Left lung (tissue), 10 donors: ENCODE measurements around the gene RAC2. TPM values are rescaled to one million over a fixed set of nuclear protein-coding genes. Genes with fewer than 3 reads are reported as not detected.

Experiments
- ATAC-seq: fragments of 200-7000 bp; cut with Tn5 transposase; one replicate; pipeline ENCODE4 v1.9.1; 2020; ENCODE audit warnings: moderate library complexity
- DNase-seq, 4 donors: peaks; one replicate each; pipeline ENCODE4 v3.0.0-alpha.2; 2013 to 2020
- H3K27ac ChIP-seq, 2 donors: fragments of 200-600 bp; sonication (generic) in 1 of 2; one replicate each; pipeline versions ENCODE4 v1.5.0 to v1.8.0; 2020 to 2021
- H3K27me3 ChIP-seq, 2 donors: fragments of 200-600 bp; sonication (generic) in 1 of 2; one replicate each; pipeline versions ENCODE4 v1.5.0 to v1.8.0; 2020 to 2021
- H3K36me3 ChIP-seq, 2 donors: fragments of 200-600 bp; sonication (generic) in 1 of 2; one replicate each; pipeline versions ENCODE4 v1.5.0 to v1.8.0; 2020 to 2021
- H3K4me1 ChIP-seq, 2 donors: fragments of 200-600 bp; one replicate each; pipeline ENCODE4 v1.8.0; 2021
- H3K4me3 ChIP-seq, 2 donors: fragments of 200-600 bp; sonication (generic) in 1 of 2; one replicate each; pipeline versions ENCODE4 v1.5.0 to v1.8.0; 2020 to 2021; ENCODE audit warnings: mild to moderate bottlenecking in 1 of 2
- H3K9me3 ChIP-seq, 2 donors: fragments of 200-600 bp; sonication (generic) in 1 of 2; one replicate each; pipeline versions ENCODE4 v1.5.0 to v1.8.0; 2020 to 2021
- CTCF ChIP-seq, 2 donors: fragments of 200-600 bp; sonication (generic) in 1 of 2; IDR thresholded peaks; one replicate each; pipeline versions ENCODE4 v1.5.0 to v1.8.0; 2021; ENCODE audit warnings: antibody characterized with exemption in 2 of 2
- intact Hi-C, 2 donors: fragments of 100-400 bp; cut with DNase I; formaldehyde crosslinking; loops; one replicate each; pipeline versions ENCODE4 v1.11.2 to v1.14.2; 2022
- polyA plus RNA-seq, 6 donors: library from polyadenylated mRNA; unstranded; fragments of 120-200 nt; gene quantifications; one replicate each; pipeline ENCODE4 v1.2.1, GENCODE V29; 2013; ENCODE audit not compliant: insufficient read length in 6 of 6
- total RNA-seq, 2 donors: library from RNA; stranded (reverse); fragmentation: NEBNext Ultra II Directional; extraction: Animal tissue kit (Norgen Biotek cat#: 25700); gene quantifications; one replicate each; pipeline ENCODE4 v1.2.1, GENCODE V29; 2021
- donor health status: DM: no; HTN: yes; CAD: no.
- donor health status: DM: no; HTN: no; CAD: no.

RAC2 gene
- total and polyA plus RNA-seq, 8 donors: 6.7 to 77.2 (median 10.1) TPM

GRCh38 chr22:37267661-37268413, 23.8 kb upstream of the RAC2 start:
- TF ChIP-seq CTCF (IDR thresholded peaks at IDR 0.05): no peak
- ATAC-seq (peak; percentile 15), DNase-seq (peak in 1 of 4 donors; percentile 19)
- Histone ChIP-seq H3K36me3 (no peaks in the 10 kb centered on the region), H3K27ac (peak overlapping the region; percentile 63 to 88), H3K4me3 (peak overlapping the region in 1 of 2 donors; percentile 33), H3K4me1 (peaks cover 7 to 63% of the 10 kb centered on the region in 2 donors), H3K9me3 (peaks cover 0 to 14% of the 10 kb centered on the region in 2 donors), H3K27me3 (peaks cover 0 to 12% of the 10 kb centered on the region in 2 donors)
- intact Hi-C loops: no loop called here

- no peaks in the 10 kb centered on the region for H3K36me3 ChIP-seq
- H3K4me1 ChIP-seq: peaks cover 7 to 57% of the 10 kb centered on the region in 2 donors
- DNase-seq: peak in 3 of 4 donors; percentile 62 to 93 (median 62)
- H3K4me3 ChIP-seq: peak overlapping the region; percentile 30 to 33
- H3K27ac ChIP-seq: peak overlapping the region; percentile 63 to 88
- peaks cover 0 to 14% of the 10 kb centered on the region in 2 donors for H3K9me3 ChIP-seq
- TF ChIP-seq CTCF (IDR thresholded peaks at IDR 0.05): peak; percentile 82 to 86
- peak; percentile 86 for ATAC-seq
- peaks cover 0 to 15% of the 10 kb centered on the region in 2 donors for H3K27me3 ChIP-seq
- intact Hi-C loops: no loop called here
These were observed 23.1 kb upstream of the RAC2 start for GRCh38 chr22:37267135-37267587.

GRCh38 chr22:37266581-37267134, 22.6 kb upstream of the RAC2 start:
- H3K27ac ChIP-seq: peak overlapping the region in 1 of 2 donors; percentile 88
- no peak for TF ChIP-seq CTCF (IDR thresholded peaks at IDR 0.05)

GRCh38 chr22:37263966-37264887, 20.2 kb upstream of the RAC2 start:
- no peaks in the 10 kb centered on the region for H3K36me3 ChIP-seq
- peaks cover 12 to 43% of the 10 kb centered on the region in 2 donors for H3K27me3 ChIP-seq
- intact Hi-C loops: no loop called here
- H3K27ac ChIP-seq: no peak overlapping the region
- H3K9me3 ChIP-seq: peaks cover 0 to 14% of the 10 kb centered on the region in 2 donors
- H3K4me3 ChIP-seq: no peak overlapping the region
- peak in 1 of 4 donors; percentile 27 for DNase-seq
- ATAC-seq: no peak
- TF ChIP-seq CTCF (IDR thresholded peaks at IDR 0.05): no peak
- H3K4me1 ChIP-seq: peaks cover 7 to 47% of the 10 kb centered on the region in 2 donors

More at GRCh38 chr22:37266581-37267134, 22.6 kb upstream of the RAC2 start:
- H3K9me3 ChIP-seq: peaks cover 0 to 14% of the 10 kb centered on the region in 2 donors
- intact Hi-C loops: no loop called here
- peak; percentile 14 for ATAC-seq
- H3K4me1 ChIP-seq: peaks cover 7 to 52% of the 10 kb centered on the region in 2 donors
- no peaks in the 10 kb centered on the region for H3K36me3 ChIP-seq
- peaks cover 0 to 19% of the 10 kb centered on the region in 2 donors for H3K27me3 ChIP-seq
- no peak for DNase-seq
- peak overlapping the region in 1 of 2 donors; percentile 33 for H3K4me3 ChIP-seq
